Astrocyte (in vitro differentiated cells and primary cell): Measurements from ENCODE around the gene TMEM198. TPM values are rescaled to one million over a fixed set of nuclear protein-coding genes. Genes with fewer than 3 reads are reported as not detected.

Source experiments
- DNase-seq: peaks from one replicate; pipeline ENCODE4 v3.0.0-alpha.2; 2010; ENCODE audit warnings: low read depth
- FAIRE-seq: peaks from 2 replicates; lab custom pipeline; 2011; peaks lifted over from hg19 to GRCh38; lab: Jason Lieb, UNC
- H2AFZ ChIP-seq: 2 replicates; pipeline ENCODE4 v1.6.0; 2012; ENCODE audit warnings: low read depth, low read length, inconsistent platforms
- H3K27ac ChIP-seq: 2 replicates; pipeline ENCODE4 v1.5.1; 2011; ENCODE audit warnings: low read depth, low read length, inconsistent platforms
- H3K27me3 ChIP-seq: 2 replicates; pipeline ENCODE4 v1.6.0; 2011; ENCODE audit warnings: low read length, inconsistent platforms; ENCODE audit not compliant: insufficient read depth
- H3K36me3 ChIP-seq: 2 replicates; pipeline ENCODE4 v1.5.1; 2011; ENCODE audit warnings: low read length, inconsistent platforms; ENCODE audit not compliant: insufficient read depth
- H3K4me1 ChIP-seq: 2 replicates; pipeline ENCODE4 v1.5.1; 2011; ENCODE audit warnings: low read length, inconsistent platforms; ENCODE audit not compliant: insufficient read depth
- H3K4me2 ChIP-seq: 2 replicates; pipeline ENCODE4 v1.6.0; 2012; ENCODE audit warnings: low read length, inconsistent platforms
- H3K4me3 ChIP-seq: 2 replicates; pipeline ENCODE4 v1.5.1; 2011; ENCODE audit warnings: low read depth, mild to moderate bottlenecking, low read length, inconsistent platforms; ENCODE audit not compliant: insufficient read depth
- H3K79me2 ChIP-seq: 2 replicates; pipeline ENCODE4 v1.6.0; 2012; ENCODE audit warnings: mild to moderate bottlenecking, low read length, inconsistent platforms; ENCODE audit not compliant: insufficient read depth
- H3K9ac ChIP-seq: 2 replicates; pipeline ENCODE4 v1.6.0; 2012; ENCODE audit warnings: mild to moderate bottlenecking, low read length, inconsistent platforms
- H3K9me3 ChIP-seq: 2 replicates; pipeline ENCODE4 v1.5.1; 2012; ENCODE audit warnings: low read depth, mild to moderate bottlenecking, low read length, inconsistent platforms; ENCODE audit not compliant: insufficient read depth
- H4K20me1 ChIP-seq: 2 replicates; pipeline ENCODE4 v1.6.0; 2012; ENCODE audit warnings: low read length, inconsistent platforms; ENCODE audit not compliant: insufficient read depth
- H3K27ac Mint-ChIP-seq: one replicate; pipeline ENCODE4 v1.8.0; 2021; ENCODE audit warnings: mild to moderate bottlenecking, mixed read lengths; ENCODE audit not compliant: unreplicated experiment
- H3K27me3 Mint-ChIP-seq: one replicate; pipeline ENCODE4 v1.8.0; 2021; ENCODE audit warnings: low read depth, mixed read lengths; ENCODE audit not compliant: unreplicated experiment
- H3K36me3 Mint-ChIP-seq: one replicate; pipeline ENCODE4 v1.8.0; 2021; ENCODE audit warnings: low read depth, mixed read lengths; ENCODE audit not compliant: unreplicated experiment
- H3K4me1 Mint-ChIP-seq: one replicate; pipeline ENCODE4 v1.8.0; 2021; ENCODE audit warnings: low read depth, mixed read lengths; ENCODE audit not compliant: unreplicated experiment
- H3K4me3 Mint-ChIP-seq: one replicate; pipeline ENCODE4 v1.8.0; 2021; ENCODE audit warnings: mild to moderate bottlenecking, moderate library complexity, mixed read lengths; ENCODE audit not compliant: unreplicated experiment
- H3K9me3 Mint-ChIP-seq: one replicate; pipeline ENCODE4 v1.8.0; 2021; ENCODE audit warnings: mild to moderate bottlenecking, mixed read lengths; ENCODE audit not compliant: unreplicated experiment
- CTCF ChIP-seq: IDR thresholded peaks from 2 replicates; pipeline ENCODE4 v1.5.1; 2011; ENCODE audit warnings: low read depth, mild to moderate bottlenecking, inconsistent platforms, low read length, moderate library complexity; ENCODE audit not compliant: insufficient read depth
- EZH2 ChIP-seq: IDR thresholded peaks from 2 replicates; pipeline ENCODE4 v1.6.1; 2012; ENCODE audit warnings: mild to moderate bottlenecking, low read length, inconsistent platforms; ENCODE audit not compliant: insufficient read depth
- total RNA-seq: library from RNA; stranded (reverse); gene quantifications from 2 replicates; pipeline ENCODE4 v1.2.1, GENCODE V29; 2021

TMEM198 gene
- total RNA-seq, 1 donor from 2014 or later, result 3.8 TPM

GRCh38 chr2:219496825-219497494 lies 46.9 kb upstream of the TMEM198 start:
- Mint-ChIP-seq H3K9me3 (peaks cover 4% of the 10 kb centered on the region), H3K27me3 (peaks cover 35% of the 10 kb centered on the region), H3K4me3 (peak overlapping the region; percentile 98), H3K27ac (no peak overlapping the region), H3K4me1 (peaks cover 21% of the 10 kb centered on the region), H3K36me3 (peaks cover 10% of the 10 kb centered on the region)
- Histone ChIP-seq H3K9ac (peak overlapping the region; percentile 100), H3K27ac (no peak overlapping the region), H3K79me2 (peaks cover 18% of the 10 kb centered on the region), H3K9me3 (no peaks in the 10 kb centered on the region), H2AFZ (peak overlapping the region; percentile 65), H3K27me3 (peaks cover 15% of the 10 kb centered on the region), H4K20me1 (no peaks in the 10 kb centered on the region), H3K4me3 (peak overlapping the region; percentile 92), H3K36me3 (no peaks in the 10 kb centered on the region), H3K4me1 (peaks cover 39% of the 10 kb centered on the region), H3K4me2 (peak overlapping the region; percentile 98)
- TF ChIP-seq EZH2, result no peak
- no peak for TF ChIP-seq CTCF
- peak; percentile 35 for DNase-seq
- FAIRE-seq, result no peak

GRCh38 chr2:219497495-219498279 lies 46.1 kb upstream of the TMEM198 start:
- peak overlapping the region; percentile 93 for H2AFZ ChIP-seq
- H3K4me3 Mint-ChIP-seq, result peak overlapping the region; percentile 98
- DNase-seq (peak; percentile 75), FAIRE-seq (no peak)
- no peaks in the 10 kb centered on the region for H4K20me1 ChIP-seq
- TF ChIP-seq EZH2, result no peak
- TF ChIP-seq CTCF, result no peak
- H3K9me3 ChIP-seq, result no peaks in the 10 kb centered on the region
- peak overlapping the region; percentile 96 for H3K27ac Mint-ChIP-seq
- H3K27me3 ChIP-seq, result peaks cover 15% of the 10 kb centered on the region
- H3K27ac ChIP-seq, result peak overlapping the region; percentile 90
- peak overlapping the region; percentile 100 for H3K9ac ChIP-seq
- H3K36me3 ChIP-seq, result no peaks in the 10 kb centered on the region
- peak overlapping the region; percentile 92 for H3K4me3 ChIP-seq
- peaks cover 4% of the 10 kb centered on the region for H3K9me3 Mint-ChIP-seq
- peaks cover 39% of the 10 kb centered on the region for H3K4me1 ChIP-seq
- peaks cover 18% of the 10 kb centered on the region for H3K79me2 ChIP-seq
- H3K27me3 Mint-ChIP-seq, result peaks cover 31% of the 10 kb centered on the region
- peak overlapping the region; percentile 98 for H3K4me2 ChIP-seq
- peaks cover 23% of the 10 kb centered on the region for H3K4me1 Mint-ChIP-seq
- H3K36me3 Mint-ChIP-seq, result peaks cover 9% of the 10 kb centered on the region
